Neural cell (in vitro differentiated cells): ENCODE results near the gene PTGES.

Experiments
- CTCF ChIP-seq: fragments of 450-650 bp; IDR thresholded peaks from 2 replicates; pipeline ENCODE4 v1.5.1; 2014; ENCODE audit warnings: antibody characterized with exemption, mild to moderate bottlenecking, moderate library complexity; ENCODE audit not compliant: poor library complexity, severe bottlenecking
- EP300 ChIP-seq: fragments of 450-650 bp; conservative IDR thresholded peaks from 2 replicates; pipeline ENCODE4 v1.6.1; 2014; ENCODE audit warnings: antibody characterized with exemption, mild to moderate bottlenecking, moderate library complexity; ENCODE audit not compliant: poor library complexity, severe bottlenecking
- POLR2AphosphoS5 ChIP-seq: IDR thresholded peaks from 2 replicates; pipeline ENCODE4 v1.6.1; 2012
- REST ChIP-seq: IDR thresholded peaks from 2 replicates; pipeline ENCODE4 v1.6.1; 2012; ENCODE audit warnings: borderline replicate concordance

- TF ChIP-seq CTCF (no peak), EP300 (no peak), REST (no peak), POLR2AphosphoS5 (no peak)
Observed at GRCh38 chr9:129720181-129720864, 32.5 kb downstream of the PTGES start.
